MCF 10A (cell line): Measurements from ENCODE around the gene P3H2. TPM values are rescaled to one million over a fixed set of nuclear protein-coding genes. Genes with fewer than 3 reads are reported as not detected.

Source experiments
- BruUV-seq: library from RNA; stranded (reverse); fragments of 400-500 nt; replicated peaks from 2 replicates; lab custom pipeline; 2021; lab: Mats Ljungman, UMichigan
- CTCF ChIA-PET: fragments of 300-600 bp; sonication (Branson Sonifier 250); formaldehyde crosslinking; extraction: SDS; loops from one replicate; lab custom pipeline; 2021; ENCODE audit warnings: antibody characterized with exemption, inconsistent platforms; lab: Yijun Ruan, JAX
- POLR2A ChIA-PET: fragments of 300-600, 350-650 bp; sonication (Branson Sonifier 250); formaldehyde crosslinking; extraction: SDS; loops from one replicate; lab custom pipeline; 2020; ENCODE audit warnings: antibody characterized with exemption, inconsistent platforms; lab: Yijun Ruan, JAX
- DNase-seq: peaks from one replicate; pipeline ENCODE4 v3.0.0-alpha.2; 2018; ENCODE audit not compliant: unreplicated experiment
- H3K27ac Mint-ChIP-seq: one replicate; pipeline ENCODE4 v1.8.0; 2022; ENCODE audit warnings: mild to moderate bottlenecking, low read depth, mixed read lengths; ENCODE audit not compliant: unreplicated experiment
- H3K27me3 Mint-ChIP-seq: one replicate; pipeline ENCODE4 v1.8.0; 2022; ENCODE audit warnings: mixed read lengths; ENCODE audit not compliant: insufficient read depth, unreplicated experiment
- H3K36me3 Mint-ChIP-seq: one replicate; pipeline ENCODE4 v1.8.0; 2022; ENCODE audit warnings: mild to moderate bottlenecking, moderate library complexity, mixed read lengths; ENCODE audit not compliant: insufficient read depth, unreplicated experiment
- H3K4me1 Mint-ChIP-seq: one replicate; pipeline ENCODE4 v1.8.0; 2022; ENCODE audit warnings: mixed read lengths; ENCODE audit not compliant: insufficient read depth, unreplicated experiment
- H3K4me3 Mint-ChIP-seq: one replicate; pipeline ENCODE4 v1.8.0; 2022; ENCODE audit warnings: mild to moderate bottlenecking, moderate library complexity, mixed read lengths; ENCODE audit not compliant: unreplicated experiment
- H3K9me3 Mint-ChIP-seq: one replicate; pipeline ENCODE4 v1.8.0; 2022; ENCODE audit warnings: mixed read lengths; ENCODE audit not compliant: unreplicated experiment
- intact Hi-C: fragments of 100-400 bp; cut with micrococcal nuclease; formaldehyde crosslinking; loops from 2 replicates; pipeline ENCODE4 v1.14.1; 2022
- total RNA-seq: library from RNA; stranded (reverse); gene quantifications from 2 replicates; pipeline ENCODE4 v1.2.3, GENCODE V29; 2022
- TF ChIP-seq, protein P1 (sequence below): fragments of 200-600 bp; IDR thresholded peaks from one replicate; pipeline ENCODE4 v1.8.0; 2022; ENCODE audit warnings: antibody characterized with exemption, mild to moderate bottlenecking; ENCODE audit not compliant: unreplicated experiment

The P3H2 gene
- total RNA-seq, 1 experiment from 2014 or later: 60.2 TPM

DNA sequence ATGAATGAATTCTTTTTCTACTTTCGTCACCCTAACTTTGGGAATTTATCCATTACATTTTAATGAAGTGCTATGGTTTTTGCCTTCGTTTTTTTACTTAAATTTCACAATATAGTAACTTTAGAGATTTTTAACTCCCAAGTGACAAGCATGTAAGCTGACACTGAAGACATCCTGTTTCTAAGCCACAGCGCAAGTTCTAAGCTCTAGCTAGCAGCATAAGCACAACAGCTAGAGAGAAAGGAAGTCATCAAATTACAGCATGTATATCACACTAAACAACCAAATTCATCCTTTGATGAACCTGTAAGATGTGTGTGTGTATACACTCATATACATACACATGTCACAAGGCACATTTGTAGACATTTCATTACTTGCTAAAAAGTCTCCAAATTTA lies 119.3 kb downstream of the P3H2 start:
- H3K27me3 Mint-ChIP-seq: no peaks in the 10 kb centered on the region
- H3K9me3 Mint-ChIP-seq: no peaks in the 10 kb centered on the region
- H3K4me3 Mint-ChIP-seq: no peak overlapping the region
- ChIA-PET CTCF (no interaction called here), POLR2A (interaction anchor here (0.9 to 4.0 kb wide), 2 partner anchors 12 to 19 kb away, joined by 4 to 33 read pairs; no protein-coding TSS in a partner anchor)
- TF ChIP-seq, protein P1, sequence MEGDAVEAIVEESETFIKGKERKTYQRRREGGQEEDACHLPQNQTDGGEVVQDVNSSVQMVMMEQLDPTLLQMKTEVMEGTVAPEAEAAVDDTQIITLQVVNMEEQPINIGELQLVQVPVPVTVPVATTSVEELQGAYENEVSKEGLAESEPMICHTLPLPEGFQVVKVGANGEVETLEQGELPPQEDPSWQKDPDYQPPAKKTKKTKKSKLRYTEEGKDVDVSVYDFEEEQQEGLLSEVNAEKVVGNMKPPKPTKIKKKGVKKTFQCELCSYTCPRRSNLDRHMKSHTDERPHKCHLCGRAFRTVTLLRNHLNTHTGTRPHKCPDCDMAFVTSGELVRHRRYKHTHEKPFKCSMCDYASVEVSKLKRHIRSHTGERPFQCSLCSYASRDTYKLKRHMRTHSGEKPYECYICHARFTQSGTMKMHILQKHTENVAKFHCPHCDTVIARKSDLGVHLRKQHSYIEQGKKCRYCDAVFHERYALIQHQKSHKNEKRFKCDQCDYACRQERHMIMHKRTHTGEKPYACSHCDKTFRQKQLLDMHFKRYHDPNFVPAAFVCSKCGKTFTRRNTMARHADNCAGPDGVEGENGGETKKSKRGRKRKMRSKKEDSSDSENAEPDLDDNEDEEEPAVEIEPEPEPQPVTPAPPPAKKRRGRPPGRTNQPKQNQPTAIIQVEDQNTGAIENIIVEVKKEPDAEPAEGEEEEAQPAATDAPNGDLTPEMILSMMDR: no peak
- H3K27ac Mint-ChIP-seq: no peak overlapping the region
- peaks cover 24% of the 10 kb centered on the region for H3K4me1 Mint-ChIP-seq
- intact Hi-C loops: no loop called here
- no TSS peak for BruUV-seq
- DNase-seq: no peak
- H3K36me3 Mint-ChIP-seq: peaks cover 12% of the 10 kb centered on the region

DNA sequence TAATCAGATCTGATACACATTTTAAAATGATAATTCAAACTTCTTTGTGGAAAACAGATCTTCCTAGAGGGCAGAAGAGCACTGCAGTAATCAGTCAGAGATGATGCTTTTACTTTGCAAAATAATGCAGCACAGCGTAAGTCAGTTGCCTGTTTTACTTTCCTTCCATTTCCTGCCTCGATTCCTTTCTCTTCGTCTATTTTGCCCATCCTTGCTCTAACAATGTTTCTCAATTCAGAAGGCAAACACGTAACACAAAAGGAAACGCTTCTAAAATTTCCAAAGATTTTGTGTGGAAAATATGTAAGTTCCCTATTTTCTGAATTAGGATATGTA lies 119.9 kb downstream of the P3H2 start:
- no peaks in the 10 kb centered on the region for H3K9me3 Mint-ChIP-seq
- intact Hi-C loops: no loop called here
- no TSS peak for BruUV-seq
- POLR2A ChIA-PET: interaction anchor here (0.6 to 0.9 kb wide), 2 partner anchors 18 to 138 kb away, joined by 3 to 4 read pairs; no protein-coding TSS in a partner anchor
- H3K4me1 Mint-ChIP-seq: peaks cover 24% of the 10 kb centered on the region
- H3K36me3 Mint-ChIP-seq: peaks cover 12% of the 10 kb centered on the region
- CTCF ChIA-PET: interaction anchor here (1.0 kb wide), 1 partner anchor 25 kb away, joined by 3 read pairs; no protein-coding TSS in a partner anchor
- no peaks in the 10 kb centered on the region for H3K27me3 Mint-ChIP-seq
- TF ChIP-seq, protein P1: no peak
- H3K27ac Mint-ChIP-seq: no peak overlapping the region
- no peak for DNase-seq
- no peak overlapping the region for H3K4me3 Mint-ChIP-seq

DNA sequence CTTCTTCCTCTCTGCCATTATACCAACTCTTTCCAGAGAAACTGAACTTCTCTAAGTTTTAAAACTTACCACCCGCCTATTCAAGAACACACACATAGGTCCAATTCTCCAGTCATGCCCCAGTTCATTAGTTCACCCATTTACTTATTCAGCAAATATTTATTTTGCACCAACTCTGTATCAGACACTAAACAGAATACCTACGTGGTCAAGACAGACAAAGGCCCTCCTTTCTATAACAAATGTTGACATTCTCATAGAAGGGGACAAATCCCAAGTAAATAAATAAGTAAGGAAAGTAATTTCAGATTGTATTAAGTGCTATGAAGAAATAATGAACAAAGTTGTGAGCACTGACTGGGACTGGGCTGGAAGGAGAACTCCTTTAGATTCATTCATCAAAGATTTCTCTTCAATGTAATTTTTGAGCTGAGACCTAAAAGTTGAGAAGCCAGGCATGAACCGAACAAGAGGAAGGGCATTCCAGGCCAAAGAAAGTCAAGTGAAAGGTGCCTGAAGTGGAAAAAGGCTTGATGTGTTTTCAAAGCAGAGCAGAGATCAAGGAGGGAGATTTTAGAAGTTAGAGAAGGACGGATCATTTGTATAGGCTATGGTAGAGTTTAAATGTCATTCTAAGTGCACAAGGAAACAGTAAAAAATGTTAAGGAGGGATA lies 120.4 kb downstream of the P3H2 start:
- CTCF ChIA-PET: interaction anchor here (1.0 kb wide), 1 partner anchor 24 kb away, joined by 3 read pairs; no protein-coding TSS in a partner anchor
- no TSS peak for BruUV-seq
- peaks cover 20% of the 10 kb centered on the region for H3K4me1 Mint-ChIP-seq

DNA sequence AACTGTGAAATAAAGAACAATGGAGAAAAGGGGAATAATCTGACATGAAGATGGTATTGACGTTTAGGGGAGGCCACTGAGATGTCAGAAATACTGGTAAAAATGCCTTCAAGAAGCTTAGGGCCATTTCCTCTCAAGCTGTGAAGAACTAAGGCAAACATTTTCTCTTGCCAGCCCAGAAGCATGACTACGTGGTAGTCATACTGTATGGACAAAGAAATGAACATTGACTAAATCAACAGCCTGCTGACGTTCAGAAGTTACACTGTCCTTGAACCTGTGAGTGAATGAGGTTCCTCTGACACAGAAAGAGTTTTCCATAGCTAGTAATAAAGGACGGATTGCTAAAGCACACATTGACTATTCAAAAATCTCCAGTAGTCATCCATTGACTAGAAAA lies 121.0 kb downstream of the P3H2 start:
- no peak overlapping the region for H3K27ac Mint-ChIP-seq
- POLR2A ChIA-PET: interaction anchor here (2.2 kb wide), 1 partner anchor 12 kb away, joined by 11 read pairs; no protein-coding TSS in a partner anchor

More for the DNA sequence above, 120.4 kb downstream of the P3H2 start:
- POLR2A ChIA-PET: interaction anchor here (0.6 kb wide), 1 partner anchor 138 kb away, joined by 3 read pairs; no protein-coding TSS in a partner anchor
- TF ChIP-seq, protein P1: no peak
- Mint-ChIP-seq H3K4me3 (no peak overlapping the region), H3K36me3 (peaks cover 12% of the 10 kb centered on the region), H3K27ac (no peak overlapping the region), H3K27me3 (no peaks in the 10 kb centered on the region), H3K9me3 (no peaks in the 10 kb centered on the region)
- DNase-seq: no peak
- intact Hi-C loops: no loop called here

More for the DNA sequence above, 121.0 kb downstream of the P3H2 start:
- Mint-ChIP-seq H3K4me1 (peaks cover 20% of the 10 kb centered on the region), H3K9me3 (no peaks in the 10 kb centered on the region), H3K27me3 (no peaks in the 10 kb centered on the region), H3K36me3 (peaks cover 12% of the 10 kb centered on the region), H3K4me3 (no peak overlapping the region)
- DNase-seq: no peak
- intact Hi-C loops: no loop called here
- CTCF ChIA-PET: interaction anchor here (1.0 kb wide), 1 partner anchor 23 kb away, joined by 3 read pairs; no protein-coding TSS in a partner anchor
- no TSS peak for BruUV-seq
- TF ChIP-seq, protein P1: no peak
